GM18867 (cell line): Measurements from ENCODE around the gene ANKS1A.

ENCODE experiments used
- ATAC-seq: cut with Tn5 transposase; IDR thresholded peaks from one replicate; pipeline ENCODE4 v1.9.1; 2021; ENCODE audit warnings: mild to moderate bottlenecking, moderate library complexity; ENCODE audit not compliant: unreplicated experiment

ANKS1A gene

DNA sequence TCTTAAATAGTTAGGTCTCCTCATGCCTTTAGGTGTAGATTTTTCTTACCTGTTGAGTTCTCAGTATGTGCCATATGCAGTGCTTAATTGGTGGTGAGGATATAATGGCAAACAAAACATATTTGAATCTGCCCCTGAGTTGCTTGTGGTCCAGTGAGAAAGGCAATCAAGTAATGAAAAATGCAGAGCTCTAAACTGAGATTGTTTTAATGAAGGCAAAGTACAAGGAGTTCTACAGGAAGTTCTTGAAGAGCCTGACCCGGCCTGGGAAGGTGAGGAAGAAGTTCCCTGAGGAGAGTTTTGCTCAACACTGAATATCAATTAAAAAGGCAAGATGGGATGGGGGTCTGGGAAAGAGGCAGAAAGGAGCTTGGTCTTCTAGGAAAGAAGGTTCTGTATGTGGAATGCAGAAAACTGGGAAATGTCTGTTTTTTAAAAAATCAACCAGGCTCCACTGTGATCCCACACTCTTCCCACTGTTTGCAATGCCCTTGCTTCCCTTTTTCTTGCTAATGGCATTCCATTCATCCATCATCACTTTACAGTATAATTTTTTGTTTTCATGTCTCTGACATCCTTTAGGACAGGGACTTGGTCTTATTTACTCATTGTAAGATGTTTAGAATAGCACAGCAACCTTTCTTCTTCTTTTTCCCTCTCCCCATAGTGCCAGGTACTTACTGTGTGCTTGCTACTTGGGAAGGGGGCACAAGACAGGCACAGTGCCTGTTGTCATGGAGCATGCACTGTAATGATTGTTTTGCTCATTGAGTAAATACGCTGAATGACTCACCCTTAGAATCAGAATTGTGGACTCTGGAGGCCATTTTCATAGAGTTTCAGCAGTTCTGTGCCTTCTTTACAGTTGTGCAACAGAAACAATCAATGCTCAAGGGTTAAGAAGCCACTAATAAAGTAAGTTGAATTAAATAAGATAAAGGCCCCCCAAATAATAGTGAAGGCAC lies 64.3 kb downstream of the ANKS1A start:
- no peak for ATAC-seq

GRCh38 chr6:34955442-34955841 lies 66.4 kb downstream of the ANKS1A start:
- no peak for ATAC-seq

- no peak for ATAC-seq
Measured at GRCh38 chr6:34957231-34957783, 68.3 kb downstream of the ANKS1A start.

DNA sequence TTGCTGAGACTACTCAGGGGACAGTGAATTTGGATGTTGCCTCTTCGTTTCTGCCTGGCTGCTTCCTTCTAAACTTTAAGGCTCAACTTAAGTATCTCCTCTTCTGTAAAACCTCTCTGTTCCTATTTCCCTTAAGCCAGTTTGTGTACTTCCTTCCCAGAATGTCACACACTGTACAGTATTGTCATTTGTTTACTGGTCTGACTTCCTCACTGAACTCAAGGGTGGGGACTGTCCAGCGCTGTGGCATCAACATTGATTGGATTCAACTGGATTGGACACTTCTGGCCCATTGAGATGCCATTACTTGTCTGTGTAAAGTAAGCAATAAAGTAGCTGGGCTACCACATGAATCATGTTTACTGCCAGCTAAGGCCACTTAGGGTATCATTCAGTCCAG lies 69.7 kb downstream of the ANKS1A start:
- ATAC-seq, result no peak

GRCh38 chr6:34959224-34959623 lies 70.2 kb downstream of the ANKS1A start:
- no peak for ATAC-seq

DNA sequence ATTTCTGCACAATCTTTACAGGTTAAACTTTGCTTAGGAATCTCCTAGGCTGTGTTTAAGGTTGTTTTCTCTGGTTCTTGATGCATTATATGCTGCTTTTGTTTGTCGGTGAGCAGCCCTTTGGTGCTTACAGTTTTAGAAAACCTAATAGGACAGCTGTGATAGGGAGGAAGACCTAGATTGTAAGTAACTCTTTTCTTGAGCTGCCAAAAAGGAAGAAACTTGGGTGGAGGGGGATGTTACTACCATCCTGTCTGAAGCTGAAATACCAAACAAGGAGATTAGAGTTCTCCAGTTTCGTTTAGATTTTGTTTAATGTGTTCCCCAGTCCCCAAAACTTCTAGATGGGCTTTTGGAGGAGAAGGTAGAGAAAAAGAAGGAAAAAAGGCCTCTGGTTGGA lies 72.0 kb downstream of the ANKS1A start:
- ATAC-seq, result no peak

GRCh38 chr6:34961574-34961973 lies 72.5 kb downstream of the ANKS1A start:
- no peak for ATAC-seq

GRCh38 chr6:34964564-34964963 lies 75.5 kb downstream of the ANKS1A start:
- no peak for ATAC-seq

DNA sequence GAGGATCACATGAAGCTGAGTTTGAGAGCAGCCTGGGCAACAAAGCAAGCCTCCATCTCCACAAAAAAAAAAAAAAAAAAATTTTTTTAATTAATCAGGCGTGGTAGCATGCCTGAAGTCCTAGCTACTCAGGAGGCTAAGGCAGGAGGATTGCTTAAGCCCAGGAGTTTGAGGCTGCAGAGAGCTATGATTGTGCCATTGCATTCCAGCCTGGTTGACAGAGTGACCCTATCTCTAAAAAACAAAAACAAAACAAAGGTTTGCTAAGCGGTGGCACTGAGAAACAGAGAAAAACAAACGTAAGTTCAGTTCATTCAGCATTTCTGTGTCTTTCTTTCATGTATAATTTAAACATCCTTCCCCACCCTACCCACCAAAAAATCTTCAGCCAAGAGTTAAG lies 78.4 kb downstream of the ANKS1A start:
- no peak for ATAC-seq

DNA sequence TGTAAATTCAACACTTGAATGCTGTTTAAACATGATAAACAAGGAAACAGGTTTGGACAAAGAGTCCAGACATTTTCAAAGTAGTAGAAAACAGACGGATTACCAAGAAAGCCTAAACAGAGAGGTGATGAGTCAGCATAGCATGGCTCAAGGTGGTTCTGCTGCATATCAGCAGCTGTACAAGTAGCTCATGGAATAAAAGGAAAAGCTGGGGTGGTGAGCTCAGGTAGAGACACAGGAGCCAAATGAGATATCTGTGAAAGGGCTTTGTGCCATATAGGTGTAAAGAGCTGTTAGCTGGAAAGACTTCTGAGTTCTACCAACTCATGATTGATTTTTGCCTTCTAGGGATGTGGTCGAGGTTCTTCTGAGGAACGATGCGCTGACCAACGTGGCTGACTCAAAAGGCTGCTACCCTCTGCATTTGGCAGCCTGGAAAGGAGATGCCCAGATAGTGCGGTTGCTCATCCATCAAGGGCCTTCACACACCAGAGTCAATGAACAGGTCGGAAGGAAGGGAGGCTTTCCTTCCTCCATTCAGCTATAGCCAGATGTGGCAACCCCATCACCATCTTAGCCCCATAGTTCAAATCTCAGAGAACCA lies 80.7 kb downstream of the ANKS1A start:
- no peak for ATAC-seq

- ATAC-seq, result no peak
Measured at GRCh38 chr6:34970488-34970887, 81.4 kb downstream of the ANKS1A start.

DNA sequence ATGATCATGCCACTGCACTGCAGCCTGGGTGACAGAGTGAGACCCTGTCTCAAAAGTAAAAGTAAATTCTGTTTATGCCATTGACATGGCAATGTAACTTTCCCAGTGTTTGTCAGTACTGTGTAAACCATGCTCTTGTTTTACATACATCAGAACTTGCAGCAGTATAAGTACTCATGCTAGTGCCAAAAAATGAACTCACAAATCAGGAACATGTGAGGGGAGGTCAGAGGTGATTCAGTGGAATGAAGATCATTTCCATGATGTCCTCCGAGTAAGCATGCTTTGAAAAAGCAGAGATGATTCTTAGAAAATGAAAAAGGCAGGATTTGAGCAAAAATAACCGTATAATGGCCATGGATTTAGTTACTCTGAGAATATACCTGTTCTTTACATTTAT lies 81.9 kb downstream of the ANKS1A start:
- ATAC-seq, result no peak

DNA sequence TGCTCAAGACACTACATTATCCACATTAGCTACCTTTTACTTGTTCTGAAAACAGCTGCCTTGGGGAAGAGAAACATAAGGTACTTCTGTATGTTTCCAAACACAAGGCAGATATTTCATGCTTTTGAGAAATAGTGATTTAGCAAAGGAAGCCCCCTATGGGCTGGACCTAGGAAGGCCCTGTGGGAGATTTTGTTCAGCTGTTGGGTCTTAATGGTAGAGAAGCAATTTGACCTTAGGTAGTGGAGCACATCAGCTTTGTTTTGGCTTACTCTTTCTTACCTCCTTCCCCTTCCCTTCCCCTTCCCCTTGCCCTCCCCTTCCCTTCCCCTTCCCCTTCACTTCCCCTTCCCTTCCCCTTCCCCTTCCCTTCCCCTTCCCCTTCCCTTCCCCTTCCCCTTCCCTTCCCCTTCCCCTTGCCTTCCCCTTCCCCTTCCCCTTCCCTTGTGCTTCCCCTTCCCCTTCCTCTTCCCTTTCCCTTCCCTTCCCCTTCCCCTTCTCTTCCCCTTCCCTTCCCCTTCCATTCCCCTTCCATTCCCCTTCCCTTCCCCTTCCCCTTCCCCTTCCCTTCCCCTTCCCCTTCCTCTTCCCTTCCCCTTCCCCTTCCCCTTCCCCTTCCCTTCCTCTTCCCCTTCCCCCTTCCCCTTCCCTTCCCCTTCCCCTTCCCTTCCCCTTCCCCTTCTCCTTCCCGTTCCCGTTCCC lies 84.6 kb downstream of the ANKS1A start:
- ATAC-seq, result no peak

DNA sequence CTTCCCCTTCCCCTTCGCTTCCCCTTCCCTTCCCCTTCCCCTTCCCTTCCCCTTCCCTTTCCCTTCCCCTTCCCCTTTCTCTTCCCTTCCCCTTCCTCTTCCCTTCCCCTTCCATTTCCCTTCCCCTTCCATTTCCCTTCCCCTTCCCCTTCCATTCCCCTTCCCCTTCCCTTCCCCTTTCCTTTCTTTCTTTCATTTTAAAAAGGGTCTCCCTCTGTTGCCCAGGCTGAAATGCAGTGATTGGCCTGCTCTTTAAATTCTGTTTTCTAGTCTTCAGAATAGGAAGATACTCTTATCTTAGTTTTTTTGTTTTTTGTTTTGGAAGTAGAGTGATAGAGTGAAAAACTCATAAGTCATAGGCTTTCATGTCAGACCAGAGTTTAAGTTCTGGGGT lies 85.2 kb downstream of the ANKS1A start:
- no peak for ATAC-seq

- ATAC-seq, result no peak
Measured at GRCh38 chr6:34976239-34976638, 87.2 kb downstream of the ANKS1A start.

DNA sequence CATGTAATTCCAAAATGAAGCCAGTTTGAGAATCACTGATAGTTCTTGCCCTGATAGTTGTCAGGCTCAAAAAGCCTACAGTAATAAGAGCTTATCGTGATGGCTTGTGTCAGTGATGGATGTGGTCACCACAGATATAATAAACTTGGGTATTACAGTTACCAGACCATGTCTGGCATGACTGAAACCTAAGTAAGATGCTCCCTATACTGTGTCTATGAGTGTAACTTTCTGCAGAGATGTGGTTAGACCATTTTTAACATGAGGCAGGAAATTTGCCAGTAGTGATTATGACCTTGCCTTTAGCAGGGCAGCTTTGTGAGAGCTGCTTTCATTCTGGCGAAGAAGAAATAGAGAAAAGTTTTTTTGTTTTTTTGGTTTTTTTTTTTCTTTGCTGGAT lies 90.2 kb downstream of the ANKS1A start:
- no peak for ATAC-seq

- ATAC-seq, result no peak
Measured at GRCh38 chr6:34979994-34980393, 90.9 kb downstream of the ANKS1A start.

GRCh38 chr6:34981366-34981765 lies 92.3 kb downstream of the ANKS1A start:
- no peak for ATAC-seq

DNA sequence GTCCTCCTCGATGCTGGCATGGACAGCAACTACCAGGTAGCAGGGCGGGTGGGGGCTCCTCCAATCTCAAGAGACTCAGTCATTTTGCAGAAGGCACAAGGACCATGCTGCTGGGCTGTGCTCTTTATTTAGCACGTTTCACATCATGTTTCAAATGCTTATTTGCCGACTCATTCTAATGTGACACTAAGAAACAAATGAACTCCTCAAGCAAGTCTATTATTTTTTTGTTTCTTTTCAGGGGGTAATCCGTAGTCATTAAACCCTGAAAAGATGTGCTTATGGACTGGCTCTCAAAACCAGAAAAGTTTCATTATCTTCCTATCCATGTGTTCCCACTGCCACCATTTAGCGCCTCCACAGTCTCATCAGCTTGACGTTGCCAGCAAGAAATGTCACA lies 92.9 kb downstream of the ANKS1A start:
- no peak for ATAC-seq

- no peak for ATAC-seq
Measured at GRCh38 chr6:34982424-34982852, 93.4 kb downstream of the ANKS1A start.

- ATAC-seq, result no peak
Measured at GRCh38 chr6:34984416-34984815, 95.4 kb downstream of the ANKS1A start.
